ENCODE data around the gene RPS27A.
"Not testable (repeated sequence)": the region's sequence is repeated elsewhere in the genome, so short reads cannot be mapped to it uniquely, and the experiment has no call there.

RPS27A gene

GRCh38 chr2:55231546-55232083 is 873 bp upstream of the RPS27A start:
- peak; percentile 27 for DNase-seq (ENCODE audit: low read depth)
- TF ChIP-seq, protein P1, sequence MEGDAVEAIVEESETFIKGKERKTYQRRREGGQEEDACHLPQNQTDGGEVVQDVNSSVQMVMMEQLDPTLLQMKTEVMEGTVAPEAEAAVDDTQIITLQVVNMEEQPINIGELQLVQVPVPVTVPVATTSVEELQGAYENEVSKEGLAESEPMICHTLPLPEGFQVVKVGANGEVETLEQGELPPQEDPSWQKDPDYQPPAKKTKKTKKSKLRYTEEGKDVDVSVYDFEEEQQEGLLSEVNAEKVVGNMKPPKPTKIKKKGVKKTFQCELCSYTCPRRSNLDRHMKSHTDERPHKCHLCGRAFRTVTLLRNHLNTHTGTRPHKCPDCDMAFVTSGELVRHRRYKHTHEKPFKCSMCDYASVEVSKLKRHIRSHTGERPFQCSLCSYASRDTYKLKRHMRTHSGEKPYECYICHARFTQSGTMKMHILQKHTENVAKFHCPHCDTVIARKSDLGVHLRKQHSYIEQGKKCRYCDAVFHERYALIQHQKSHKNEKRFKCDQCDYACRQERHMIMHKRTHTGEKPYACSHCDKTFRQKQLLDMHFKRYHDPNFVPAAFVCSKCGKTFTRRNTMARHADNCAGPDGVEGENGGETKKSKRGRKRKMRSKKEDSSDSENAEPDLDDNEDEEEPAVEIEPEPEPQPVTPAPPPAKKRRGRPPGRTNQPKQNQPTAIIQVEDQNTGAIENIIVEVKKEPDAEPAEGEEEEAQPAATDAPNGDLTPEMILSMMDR (IDR thresholded peaks at IDR 0.05; ENCODE audit: insufficient read depth, low read depth, low read length, missing control alignments) = no peak
- H3K4me3 ChIP-seq (ENCODE audit: low read depth, low read length) = peak overlapping the region; percentile 86

DNA sequence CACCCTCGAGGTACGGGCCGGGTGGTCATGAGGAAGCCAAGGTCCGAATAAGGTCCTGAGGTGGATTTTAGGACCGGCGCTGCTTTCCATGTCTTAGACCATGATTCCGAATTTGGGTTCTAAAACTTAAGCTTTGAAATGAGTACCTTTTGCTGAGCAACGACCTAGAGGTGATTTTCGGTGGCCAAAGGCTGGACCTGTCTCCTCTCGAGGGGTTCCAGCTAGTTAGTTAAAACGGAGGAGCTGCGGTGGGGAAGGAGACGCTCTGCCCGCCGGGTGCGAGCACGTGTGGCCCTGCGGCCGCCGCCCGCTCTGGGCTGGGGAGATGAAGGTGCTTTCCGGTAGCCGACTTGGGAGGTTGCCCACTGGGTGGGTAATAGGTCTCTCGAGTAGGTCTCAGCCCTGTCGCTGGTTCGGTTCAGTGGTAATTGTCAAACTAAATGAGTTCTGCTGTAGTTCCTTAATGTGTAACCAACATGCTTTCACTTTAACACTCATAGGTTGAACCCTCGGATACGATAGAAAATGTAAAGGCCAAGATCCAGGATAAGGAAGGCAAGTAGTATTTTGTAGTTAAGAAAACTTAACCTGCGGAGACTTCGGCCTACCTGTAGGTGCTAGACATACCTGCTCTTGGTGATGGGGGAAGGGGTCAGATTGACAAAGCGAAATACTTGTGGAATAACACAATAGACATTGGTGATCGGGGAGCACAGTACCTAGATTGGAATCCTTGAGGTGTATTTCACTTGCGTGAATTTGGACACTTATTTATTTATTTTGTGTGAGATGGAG is 572 bp downstream of the RPS27A start:
- peak; percentile 64 for DNase-seq (ENCODE audit: low read depth)
- TF ChIP-seq, protein P1 (IDR thresholded peaks at IDR 0.05; ENCODE audit: insufficient read depth, low read depth, low read length, missing control alignments) = no peak
- H3K4me3 ChIP-seq (ENCODE audit: low read depth, low read length) = peak overlapping the region; percentile 86

DNA sequence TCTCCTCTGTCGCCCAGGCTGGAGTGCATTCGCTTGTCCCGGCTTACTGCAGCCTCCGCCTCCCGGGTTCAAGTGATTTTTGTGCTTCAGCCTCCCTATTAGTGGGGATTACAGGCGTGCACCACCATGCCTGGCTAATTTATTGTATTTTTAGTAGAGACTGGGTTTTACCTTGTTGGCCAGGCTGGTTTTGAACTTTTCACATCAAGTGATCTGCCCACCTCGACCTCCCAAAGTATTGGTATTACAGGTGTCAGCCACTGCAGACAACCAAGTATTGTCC is 1.1 kb downstream of the RPS27A start:
- TF ChIP-seq, protein P1 (IDR thresholded peaks at IDR 0.05; ENCODE audit: insufficient read depth, low read depth, low read length, missing control alignments) = no peak
- DNase-seq (ENCODE audit: low read depth) = no peak
- peak overlapping the region; percentile 86 for H3K4me3 ChIP-seq (ENCODE audit: low read depth, low read length)

- no peak for DNase-seq (ENCODE audit: low read depth)
- H3K4me3 ChIP-seq (ENCODE audit: low read depth, low read length) = no peak overlapping the region
- TF ChIP-seq, protein P1 (IDR thresholded peaks at IDR 0.05; ENCODE audit: insufficient read depth, low read depth, low read length, missing control alignments) = no peak
Measured at GRCh38 chr2:55235724-55236538, 3.4 kb downstream of the RPS27A start.

DNA sequence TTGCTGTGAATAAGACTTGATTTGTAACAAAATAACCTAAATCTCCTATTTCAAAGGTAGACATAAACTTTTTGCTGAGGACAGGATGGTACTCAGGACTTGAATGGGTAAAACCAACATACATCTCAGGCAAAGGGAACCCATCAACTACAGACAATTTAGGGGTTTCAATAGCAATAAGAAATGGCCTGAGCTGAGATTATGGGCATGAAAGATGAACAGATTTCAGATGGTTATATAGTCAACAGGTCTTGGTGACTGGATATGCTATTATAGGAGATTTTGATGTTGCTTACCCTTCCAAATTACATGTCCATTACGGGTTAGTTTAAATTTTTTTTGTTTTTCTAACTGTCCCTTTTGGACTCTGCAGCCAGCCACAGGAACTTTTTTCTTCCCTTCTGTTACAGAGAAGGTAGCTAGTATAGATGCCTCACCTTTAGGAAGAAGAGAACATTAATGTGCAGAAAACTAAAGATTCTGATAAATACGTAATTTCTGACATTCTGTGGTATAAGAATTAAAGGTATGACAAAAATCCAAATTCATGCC is 4.6 kb downstream of the RPS27A start:
- H3K4me3 ChIP-seq (ENCODE audit: low read depth, low read length) = no peak overlapping the region
- TF ChIP-seq, protein P1 (IDR thresholded peaks at IDR 0.05; ENCODE audit: insufficient read depth, low read depth, low read length, missing control alignments) = no peak
- DNase-seq (ENCODE audit: low read depth) = peak; percentile 22

- TF ChIP-seq, protein P1 (IDR thresholded peaks at IDR 0.05; ENCODE audit: insufficient read depth, low read depth, low read length, missing control alignments) = no peak
- no peak overlapping the region for H3K4me3 ChIP-seq (ENCODE audit: low read depth, low read length)
- no peak for DNase-seq (ENCODE audit: low read depth)
Measured at GRCh38 chr2:55239656-55240222, 7.3 kb downstream of the RPS27A start.

DNA sequence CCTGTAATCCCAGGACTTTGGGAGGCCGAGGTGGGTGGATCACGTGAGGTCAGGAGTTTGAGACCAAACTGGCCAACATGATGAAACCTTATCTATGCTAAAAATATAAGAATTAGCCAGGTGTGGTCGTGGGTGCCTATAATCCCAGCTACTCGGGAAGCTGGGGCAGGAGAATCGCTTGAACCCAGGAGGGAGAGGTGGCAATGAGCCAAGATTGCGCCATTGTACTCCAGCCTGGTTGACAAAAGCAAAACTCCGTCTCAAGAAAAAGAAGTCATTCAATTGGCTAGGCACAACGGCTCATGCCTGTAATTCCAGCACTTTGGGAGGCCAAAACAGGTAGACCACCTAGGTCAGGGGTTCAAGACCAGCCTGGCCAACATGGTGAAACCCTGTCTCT is 9.1 kb downstream of the RPS27A start:
- not testable (repeated sequence) for DNase-seq (ENCODE audit: low read depth); H3K4me3 ChIP-seq (ENCODE audit: low read depth, low read length)

Data from GM12865 (cell line).